ENCODE measurements around the gene NTMT1.

Gene NTMT1

GRCh38 chr9:129624168-129624759, 1.7 kb upstream of the NTMT1 start:
- H3K27ac ChIP-seq (ENCODE audit: low read length) = peak overlapping the region; percentile 62
- H3K36me3 ChIP-seq (replicated peaks; ENCODE audit: low read depth, low read length) = peaks cover 16% of the 10 kb centered on the region
- peak overlapping the region; percentile 80 for H2AFZ ChIP-seq (ENCODE audit: low read depth, low read length)
- peaks cover 29% of the 10 kb centered on the region for H4K20me1 ChIP-seq (ENCODE audit: insufficient read depth, low read length)
- peak overlapping the region; percentile 100 for H3K4me2 ChIP-seq (ENCODE audit: low read length)
- TF ChIP-seq EZH2phosphoT487 (IDR thresholded peaks at IDR 0.05; ENCODE audit: low read depth) (no peak), CTCF (IDR thresholded peaks at IDR 0.05; ENCODE audit: low read depth, low read length) (peak; percentile 82)
- H3K27me3 ChIP-seq (ENCODE audit: low read depth, low read length) = no peaks in the 10 kb centered on the region; the same call in 1 of the 2 replicates
- H3K9ac ChIP-seq (ENCODE audit: low read length) = 0 out of 2 replicates have a peak overlapping the region, but pooled peaks have one; percentile 39
- peaks cover 29% of the 10 kb centered on the region for H3K4me1 ChIP-seq (ENCODE audit: low read length)
- no peaks in the 10 kb centered on the region for H3K9me3 ChIP-seq (ENCODE audit: insufficient read depth, low read length)
- H3K79me2 ChIP-seq (ENCODE audit: low read length) = peaks cover 33% of the 10 kb centered on the region
- peak overlapping the region; percentile 96 for H3K4me3 ChIP-seq (ENCODE audit: low read length)

- Histone ChIP-seq H3K79me2 (ENCODE audit: low read length) (peaks cover 40% of the 10 kb centered on the region), H3K9me3 (ENCODE audit: insufficient read depth, low read length) (no peaks in the 10 kb centered on the region), H3K27ac (ENCODE audit: low read length) (peak overlapping the region; percentile 62), H3K9ac (ENCODE audit: low read length) (peak overlapping the region; percentile 94), H3K4me2 (ENCODE audit: low read length) (peak overlapping the region; percentile 100), H3K27me3 (ENCODE audit: low read depth, low read length) (no peaks in the 10 kb centered on the region), H2AFZ (ENCODE audit: low read depth, low read length) (peak overlapping the region; percentile 83), H3K4me1 (ENCODE audit: low read length) (peaks cover 29% of the 10 kb centered on the region), H3K36me3 (replicated peaks; ENCODE audit: low read depth, low read length) (peaks cover 16% of the 10 kb centered on the region), H4K20me1 (ENCODE audit: insufficient read depth, low read length) (peaks cover 36% of the 10 kb centered on the region), H3K4me3 (ENCODE audit: low read length) (peak overlapping the region; percentile 96)
- TF ChIP-seq EZH2phosphoT487 (IDR thresholded peaks at IDR 0.05; ENCODE audit: low read depth) (no peak), CTCF (IDR thresholded peaks at IDR 0.05; ENCODE audit: low read depth, low read length) (no peak)
Measured at GRCh38 chr9:129624947-129625346, 1.0 kb upstream of the NTMT1 start.

GRCh38 chr9:129626625-129627284, 792 bp downstream of the NTMT1 start:
- Histone ChIP-seq H3K27me3 (ENCODE audit: low read depth, low read length) (no peaks in the 10 kb centered on the region), H3K79me2 (ENCODE audit: low read length) (peaks cover 58% of the 10 kb centered on the region), H3K4me3 (ENCODE audit: low read length) (peak overlapping the region; percentile 96), H3K4me1 (ENCODE audit: low read length) (peaks cover 29% of the 10 kb centered on the region), H3K4me2 (ENCODE audit: low read length) (peak overlapping the region; percentile 96), H4K20me1 (ENCODE audit: insufficient read depth, low read length) (peaks cover 54% of the 10 kb centered on the region), H3K36me3 (replicated peaks; ENCODE audit: low read depth, low read length) (peaks cover 16% of the 10 kb centered on the region), H3K27ac (ENCODE audit: low read length) (peak overlapping the region; percentile 62), H3K9ac (ENCODE audit: low read length) (peak overlapping the region; percentile 94), H2AFZ (ENCODE audit: low read depth, low read length) (no peak overlapping the region), H3K9me3 (ENCODE audit: insufficient read depth, low read length) (no peaks in the 10 kb centered on the region)
- TF ChIP-seq EZH2phosphoT487 (IDR thresholded peaks at IDR 0.05; ENCODE audit: low read depth) = no peak
- TF ChIP-seq CTCF (IDR thresholded peaks at IDR 0.05; ENCODE audit: low read depth, low read length) = no peak
